ENCODE results near the gene CPEB3.

GRCh38 chr10:92238054-92238585 is 52.8 kb downstream of the CPEB3 start:
- TF ChIP-seq CTCF (IDR thresholded peaks at IDR 0.05; ENCODE audit: low read depth, low read length, missing input control) (no peak), RAD21 (IDR thresholded peaks at IDR 0.05) (no peak)

All from liver (tissue), 3 donors.